ENCODE measurements around the gene SORBS1.

DNA sequence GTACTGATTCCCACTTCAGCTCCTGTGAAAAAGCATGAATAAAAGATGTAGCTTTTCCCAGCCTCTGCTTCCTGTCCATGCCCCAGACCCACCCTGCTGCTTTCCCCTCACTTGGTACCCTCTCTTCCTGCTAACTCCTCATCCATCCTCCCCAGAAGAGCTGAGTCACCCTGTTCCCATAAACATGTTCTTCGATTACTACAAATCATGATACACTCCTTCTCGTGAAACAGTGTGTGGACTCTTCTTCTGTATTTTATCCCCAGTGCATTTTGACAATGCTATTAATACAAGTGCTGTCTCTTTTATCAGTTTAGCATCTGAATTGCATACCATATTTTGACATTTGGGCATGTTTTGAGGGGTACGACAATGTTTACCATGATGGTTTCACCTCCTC is 45.8 kb upstream of the SORBS1 start:
- TF ChIP-seq, protein P1, sequence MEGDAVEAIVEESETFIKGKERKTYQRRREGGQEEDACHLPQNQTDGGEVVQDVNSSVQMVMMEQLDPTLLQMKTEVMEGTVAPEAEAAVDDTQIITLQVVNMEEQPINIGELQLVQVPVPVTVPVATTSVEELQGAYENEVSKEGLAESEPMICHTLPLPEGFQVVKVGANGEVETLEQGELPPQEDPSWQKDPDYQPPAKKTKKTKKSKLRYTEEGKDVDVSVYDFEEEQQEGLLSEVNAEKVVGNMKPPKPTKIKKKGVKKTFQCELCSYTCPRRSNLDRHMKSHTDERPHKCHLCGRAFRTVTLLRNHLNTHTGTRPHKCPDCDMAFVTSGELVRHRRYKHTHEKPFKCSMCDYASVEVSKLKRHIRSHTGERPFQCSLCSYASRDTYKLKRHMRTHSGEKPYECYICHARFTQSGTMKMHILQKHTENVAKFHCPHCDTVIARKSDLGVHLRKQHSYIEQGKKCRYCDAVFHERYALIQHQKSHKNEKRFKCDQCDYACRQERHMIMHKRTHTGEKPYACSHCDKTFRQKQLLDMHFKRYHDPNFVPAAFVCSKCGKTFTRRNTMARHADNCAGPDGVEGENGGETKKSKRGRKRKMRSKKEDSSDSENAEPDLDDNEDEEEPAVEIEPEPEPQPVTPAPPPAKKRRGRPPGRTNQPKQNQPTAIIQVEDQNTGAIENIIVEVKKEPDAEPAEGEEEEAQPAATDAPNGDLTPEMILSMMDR (IDR thresholded peaks at IDR 0.05; ENCODE audit: low read length) = no peak
- no peak for TF ChIP-seq EZH2 (optimal IDR thresholded peaks at IDR 0.05; ENCODE audit: low read depth, low read length)
